NCI-H1105 treated with DMSO at 0.1 percent for 48 hours (cell line): ENCODE measurements around the gene C10orf120.
A peak's percentile ranks its signal among the peaks of the same experiment; 100 is the strongest.

Experiments used
- DNase-seq: peaks from one replicate; lab custom pipeline; 2025; lab: John Stamatoyannopoulos, UW

The C10orf120 gene

GRCh38 chr10:122660696-122661095 is 39.0 kb downstream of the C10orf120 start:
- no peak for DNase-seq

- DNase-seq, result no peak
Measured at GRCh38 chr10:122659651-122660050, 40.0 kb downstream of the C10orf120 start.

- DNase-seq, result no peak
Measured at GRCh38 chr10:122659126-122659525, 40.5 kb downstream of the C10orf120 start.

GRCh38 chr10:122658356-122659049 is 41.1 kb downstream of the C10orf120 start:
- no peak for DNase-seq

GRCh38 chr10:122657729-122658128 is 41.9 kb downstream of the C10orf120 start:
- peak; percentile 23 for DNase-seq

- DNase-seq, result no peak
Measured at GRCh38 chr10:122657255-122657654, 42.4 kb downstream of the C10orf120 start.

GRCh38 chr10:122656741-122657140 is 42.9 kb downstream of the C10orf120 start:
- no peak for DNase-seq

GRCh38 chr10:122656308-122656705 is 43.3 kb downstream of the C10orf120 start:
- no peak for DNase-seq

- DNase-seq, result no peak
Measured at GRCh38 chr10:122655524-122656307, 43.9 kb downstream of the C10orf120 start.

GRCh38 chr10:122650331-122650730 is 49.3 kb downstream of the C10orf120 start:
- no peak for DNase-seq

GRCh38 chr10:122649903-122650302 is 49.7 kb downstream of the C10orf120 start:
- DNase-seq, result no peak

- DNase-seq, result peak; percentile 45
Measured at GRCh38 chr10:122648599-122649428, 50.8 kb downstream of the C10orf120 start.
